GM06990 (cell line): Measurements from ENCODE around the gene HSPA9.
"Not testable (repeated sequence)": the region's sequence is repeated elsewhere in the genome, so short reads cannot be mapped to it uniquely, and the experiment has no call there.

ENCODE experiments used
- DNase-seq: peaks from one replicate; pipeline ENCODE4 v3.0.0-alpha.2; 2011; ENCODE audit not compliant: insufficient read length; ENCODE audit errors: extremely low read depth
- H3K27me3 ChIP-seq: replicated peaks from 2 replicates; pipeline ENCODE4 v1.6.0; 2011; ENCODE audit warnings: low read length; ENCODE audit not compliant: control insufficient read depth, insufficient read depth
- H3K36me3 ChIP-seq: 2 replicates; pipeline ENCODE4 v1.5.1; 2011; ENCODE audit warnings: low read length; ENCODE audit not compliant: control insufficient read depth, insufficient read depth
- H3K4me3 ChIP-seq: replicated peaks from 2 replicates; pipeline ENCODE4 v1.5.1; 2011; ENCODE audit warnings: low read depth, mild to moderate bottlenecking, control low read depth, low read length
- TF ChIP-seq, protein P1 (sequence below): IDR thresholded peaks from 2 replicates; pipeline ENCODE4 v1.5.1; 2011; ENCODE audit warnings: low read length, control low read depth, mild to moderate bottlenecking, inconsistent platforms; ENCODE audit not compliant: insufficient read depth, poor library complexity, severe bottlenecking

Gene HSPA9

DNA sequence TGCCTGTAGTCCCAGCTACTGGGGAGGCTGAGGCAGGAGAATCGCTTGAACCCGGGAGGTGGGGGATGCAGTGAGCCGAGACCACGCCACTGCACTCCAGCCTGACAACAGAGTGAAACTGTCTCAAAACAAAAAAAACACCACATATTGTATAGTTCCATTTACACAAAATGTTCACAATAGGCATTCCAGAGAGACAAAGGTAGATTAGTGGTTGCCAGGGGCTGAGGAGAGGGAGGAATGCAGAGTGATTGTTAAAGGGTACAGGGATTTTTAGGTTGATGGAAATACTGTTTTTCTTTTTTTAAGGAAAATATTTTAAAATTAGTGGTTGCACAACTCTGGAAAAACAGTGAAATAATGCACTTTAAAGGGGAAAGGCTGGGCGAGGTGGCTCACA is 51.8 kb downstream of the HSPA9 start:
- Histone ChIP-seq H3K4me3 (no peak overlapping the region), H3K27me3 (no peaks in the 10 kb centered on the region), H3K36me3 (peaks cover 4% of the 10 kb centered on the region)
- TF ChIP-seq, protein P1, sequence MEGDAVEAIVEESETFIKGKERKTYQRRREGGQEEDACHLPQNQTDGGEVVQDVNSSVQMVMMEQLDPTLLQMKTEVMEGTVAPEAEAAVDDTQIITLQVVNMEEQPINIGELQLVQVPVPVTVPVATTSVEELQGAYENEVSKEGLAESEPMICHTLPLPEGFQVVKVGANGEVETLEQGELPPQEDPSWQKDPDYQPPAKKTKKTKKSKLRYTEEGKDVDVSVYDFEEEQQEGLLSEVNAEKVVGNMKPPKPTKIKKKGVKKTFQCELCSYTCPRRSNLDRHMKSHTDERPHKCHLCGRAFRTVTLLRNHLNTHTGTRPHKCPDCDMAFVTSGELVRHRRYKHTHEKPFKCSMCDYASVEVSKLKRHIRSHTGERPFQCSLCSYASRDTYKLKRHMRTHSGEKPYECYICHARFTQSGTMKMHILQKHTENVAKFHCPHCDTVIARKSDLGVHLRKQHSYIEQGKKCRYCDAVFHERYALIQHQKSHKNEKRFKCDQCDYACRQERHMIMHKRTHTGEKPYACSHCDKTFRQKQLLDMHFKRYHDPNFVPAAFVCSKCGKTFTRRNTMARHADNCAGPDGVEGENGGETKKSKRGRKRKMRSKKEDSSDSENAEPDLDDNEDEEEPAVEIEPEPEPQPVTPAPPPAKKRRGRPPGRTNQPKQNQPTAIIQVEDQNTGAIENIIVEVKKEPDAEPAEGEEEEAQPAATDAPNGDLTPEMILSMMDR: no peak
- no peak for DNase-seq

DNA sequence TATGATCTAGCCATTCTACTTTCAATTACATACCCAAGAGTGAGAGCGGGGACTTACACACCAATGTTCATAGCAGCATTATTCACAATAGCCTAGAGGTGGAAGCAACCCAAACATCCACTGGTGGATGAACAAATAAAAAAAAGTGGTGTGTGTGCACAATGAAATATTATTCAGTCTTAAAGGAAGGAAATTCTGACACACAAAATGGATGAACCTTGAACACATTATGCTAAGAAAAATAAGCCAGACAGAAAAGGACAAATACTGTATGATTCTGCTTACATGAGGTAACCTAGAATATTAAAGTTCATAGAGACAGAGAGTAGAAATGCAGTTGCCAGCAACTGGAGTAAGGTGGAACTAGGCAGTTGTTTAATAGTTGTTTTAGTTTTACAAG is 54.2 kb downstream of the HSPA9 start:
- H3K27me3 ChIP-seq: no peaks in the 10 kb centered on the region
- TF ChIP-seq, protein P1: no peak
- DNase-seq: no peak
- H3K36me3 ChIP-seq: peaks cover 7% of the 10 kb centered on the region
- no peak overlapping the region for H3K4me3 ChIP-seq

DNA sequence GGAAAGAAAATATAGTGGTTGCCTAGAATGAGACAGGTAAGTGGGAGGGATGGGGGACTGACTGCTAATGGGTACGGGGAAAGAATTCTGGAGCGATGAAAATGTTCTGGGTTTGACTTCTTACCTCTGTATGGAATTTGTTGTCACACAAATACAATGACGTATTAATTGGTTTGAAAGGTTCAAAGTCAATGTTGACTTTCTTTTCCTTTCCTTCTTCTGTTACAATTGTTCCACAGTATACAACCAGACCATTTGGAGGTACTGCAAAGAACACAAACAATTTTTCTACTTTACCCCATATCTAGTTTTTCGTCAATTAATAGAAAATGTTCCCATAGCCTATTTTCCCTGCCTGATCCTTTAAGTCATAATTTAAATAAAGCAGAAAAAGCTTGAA is 57.8 kb downstream of the HSPA9 start:
- Histone ChIP-seq H3K36me3 (peaks cover 13% of the 10 kb centered on the region), H3K4me3 (no peak overlapping the region), H3K27me3 (no peaks in the 10 kb centered on the region)
- TF ChIP-seq, protein P1: no peak
- DNase-seq: no peak

DNA sequence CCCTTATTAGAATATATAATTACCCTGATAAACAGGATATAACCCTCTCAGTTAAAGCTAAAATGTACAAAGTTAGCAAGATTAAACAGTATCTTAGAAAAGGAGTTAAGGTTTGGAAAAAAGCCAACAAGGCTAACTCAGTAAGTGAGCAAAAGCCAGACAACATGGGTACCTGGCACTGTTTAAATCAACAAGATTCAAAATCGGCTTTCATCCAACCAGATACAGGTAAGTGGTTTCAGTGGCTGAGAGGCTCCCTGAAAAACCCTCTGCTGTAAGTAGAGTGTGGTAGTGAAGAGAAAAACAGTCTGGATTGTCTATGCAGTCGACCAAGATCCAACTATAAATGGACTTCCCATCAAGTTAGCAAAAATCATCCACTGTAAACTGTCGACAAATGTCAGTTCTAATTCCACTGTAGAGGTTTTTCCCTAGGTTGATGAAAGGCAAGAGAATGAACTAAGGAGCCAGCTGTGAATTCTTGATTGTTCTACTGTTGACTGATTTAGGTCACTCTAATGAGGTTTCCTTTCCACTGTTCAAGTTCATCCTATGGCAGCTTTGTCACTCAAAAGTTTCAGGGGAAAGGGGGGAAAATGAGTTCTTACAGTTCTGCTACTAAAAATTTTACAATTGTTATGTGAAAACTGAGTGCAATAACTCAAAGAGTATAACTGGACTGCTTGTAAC is 59.5 kb downstream of the HSPA9 start:
- Histone ChIP-seq H3K27me3 (no peaks in the 10 kb centered on the region), H3K4me3 (no peak overlapping the region), H3K36me3 (peaks cover 17% of the 10 kb centered on the region)
- DNase-seq: no peak
- TF ChIP-seq, protein P1: no peak

DNA sequence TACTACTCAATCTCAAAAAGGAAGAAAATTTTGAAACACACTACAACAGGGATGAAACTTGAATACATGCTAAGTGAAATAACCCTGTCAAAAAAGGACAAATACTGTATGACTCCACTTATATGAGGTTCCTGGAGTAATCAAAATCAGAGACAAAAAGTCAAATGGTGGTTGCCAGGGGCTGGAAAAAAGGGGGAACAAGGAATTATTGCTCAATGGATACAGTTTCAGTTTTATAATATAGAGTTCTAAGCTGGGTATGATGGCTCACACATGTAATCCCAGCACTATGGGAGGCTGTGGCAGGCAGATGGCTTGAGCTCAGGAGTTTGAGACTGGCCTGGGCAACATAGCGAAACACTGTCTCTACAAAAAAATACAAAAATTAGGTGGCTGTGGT is 61.2 kb downstream of the HSPA9 start:
- Histone ChIP-seq H3K36me3 (peaks cover 20% of the 10 kb centered on the region), H3K4me3 (no peak overlapping the region), H3K27me3 (no peaks in the 10 kb centered on the region)
- DNase-seq: no peak
- TF ChIP-seq, protein P1: no peak

DNA sequence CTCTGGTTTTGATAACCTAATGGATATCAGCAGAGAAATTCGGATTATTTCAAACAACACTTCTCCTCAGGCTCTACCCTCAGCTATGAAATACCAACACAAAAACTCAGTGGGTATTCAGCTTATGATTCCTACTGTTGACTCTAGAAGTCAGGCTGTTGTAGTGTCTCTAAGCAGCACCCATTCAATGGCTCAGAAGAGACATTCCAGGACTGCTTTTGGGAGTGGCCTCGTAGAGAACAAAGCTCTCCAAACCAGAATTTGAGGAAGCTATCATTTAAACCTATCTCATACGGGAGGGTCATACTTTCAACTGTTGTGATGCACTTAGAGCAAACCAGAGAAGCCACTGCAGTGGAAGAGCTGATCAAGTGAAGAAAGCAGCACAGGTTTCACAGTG is 66.2 kb downstream of the HSPA9 start:
- DNase-seq: no peak
- Histone ChIP-seq H3K27me3 (no peaks in the 10 kb centered on the region), H3K36me3 (peaks cover 16% of the 10 kb centered on the region), H3K4me3 (no peak overlapping the region)
- TF ChIP-seq, protein P1: no peak

DNA sequence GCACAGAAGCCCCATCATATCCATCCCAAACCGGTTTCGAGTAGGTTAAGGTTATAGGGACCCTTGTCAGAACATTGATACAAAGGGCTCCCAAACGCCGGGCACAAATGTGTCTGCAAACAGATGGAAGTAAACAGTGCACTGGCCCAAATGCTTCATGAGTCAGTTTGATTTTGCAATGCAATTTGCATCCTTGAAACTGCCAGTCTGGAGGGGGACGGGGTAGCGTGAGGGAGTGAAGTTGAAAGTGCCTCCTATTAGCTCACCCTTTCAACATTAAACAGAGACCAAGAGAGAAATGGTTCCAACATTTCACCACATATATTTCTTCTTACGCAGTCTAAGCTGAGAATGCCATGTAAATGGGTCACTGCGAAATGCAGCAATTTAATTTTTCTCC is 67.7 kb downstream of the HSPA9 start:
- DNase-seq: not testable (repeated sequence)
- H3K36me3 ChIP-seq: peaks cover 14% of the 10 kb centered on the region

More for the DNA sequence above, 67.7 kb downstream of the HSPA9 start:
- not testable (repeated sequence) for H3K4me3 ChIP-seq, H3K27me3 ChIP-seq
